ENCODE results near the gene STK32B.

STK32B gene

DNA sequence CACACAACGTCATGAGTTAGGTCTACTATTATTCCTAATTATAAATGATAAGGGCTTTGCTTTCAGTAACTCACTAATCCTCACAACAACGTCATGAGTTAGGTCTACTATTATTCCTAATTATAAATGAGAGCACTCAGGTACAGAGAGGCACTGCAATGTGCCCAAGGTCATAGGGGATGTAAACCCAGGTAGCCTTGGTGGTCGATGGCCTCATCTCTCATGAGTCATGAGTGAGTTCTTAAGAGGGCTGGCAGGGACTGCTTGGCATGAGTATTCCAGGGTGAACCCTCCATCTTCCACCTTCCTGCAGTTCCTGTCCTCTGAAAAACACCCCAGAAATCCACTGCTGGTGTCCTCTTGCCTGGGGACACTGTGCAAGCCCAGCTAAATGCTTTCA is 317.1 kb downstream of the STK32B start:
- Histone ChIP-seq H3K9ac (ENCODE audit: low read depth, low read length, poor library complexity, severe bottlenecking) (no peak overlapping the region), H3K79me2 (ENCODE audit: insufficient read depth, low read length) (no peaks in the 10 kb centered on the region), H3F3A (ENCODE audit: low read depth) (no peaks in the 10 kb centered on the region), H3K36me3 (ENCODE audit: insufficient read depth, low read length) (no peaks in the 10 kb centered on the region), H3K4me1 (ENCODE audit: insufficient read depth, low read length, poor library complexity, severe bottlenecking) (no peaks in the 10 kb centered on the region), H2AFZ (ENCODE audit: low read length) (no peak overlapping the region), H3K4me2 (ENCODE audit: low read depth, low read length, poor library complexity, severe bottlenecking) (no peak overlapping the region), H3K9me2 (replicated peaks; ENCODE audit: low read depth, low read length) (no peaks in the 10 kb centered on the region), H3K4me3 (ENCODE audit: low read length, poor library complexity, severe bottlenecking) (no peak overlapping the region), H4K20me1 (ENCODE audit: insufficient read depth, low read length, poor library complexity, severe bottlenecking) (no peaks in the 10 kb centered on the region), H3K27me3 (ENCODE audit: insufficient read depth, low read length, poor library complexity, severe bottlenecking) (no peaks in the 10 kb centered on the region), H3K9me3 (ENCODE audit: insufficient read depth, low read depth, low read length) (peaks cover under 1% of the 10 kb centered on the region; the same call in 1 of the 2 replicates)
- TF ChIP-seq EZH2phosphoT487 (IDR thresholded peaks at IDR 0.05; ENCODE audit: borderline replicate concordance) = no peak
- TF ChIP-seq CTCF (conservative IDR thresholded peaks at IDR 0.05; ENCODE audit: low read length) = no peak

DNA sequence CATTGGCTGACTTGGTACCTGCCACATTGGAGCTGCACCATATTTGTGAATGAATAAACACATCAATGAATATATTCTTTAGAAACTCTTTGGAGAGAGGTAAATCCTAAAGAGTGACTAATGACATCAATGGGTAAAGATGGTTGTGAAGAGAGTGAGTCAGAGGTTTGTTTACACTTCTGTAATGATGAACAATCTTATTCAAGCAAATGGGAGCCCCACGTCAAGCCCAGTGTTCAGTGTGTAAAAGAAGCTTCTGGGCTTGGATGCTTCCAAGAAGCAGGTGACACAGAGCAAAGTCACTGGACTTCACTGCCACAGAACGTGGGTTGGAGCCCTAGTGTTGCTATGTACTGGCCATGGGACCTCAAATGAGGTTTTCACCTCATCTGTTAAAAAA is 319.0 kb downstream of the STK32B start:
- Histone ChIP-seq H3F3A (ENCODE audit: low read depth) (no peaks in the 10 kb centered on the region), H3K4me1 (ENCODE audit: insufficient read depth, low read length, poor library complexity, severe bottlenecking) (no peaks in the 10 kb centered on the region), H2AFZ (ENCODE audit: low read length) (no peak overlapping the region), H3K79me2 (ENCODE audit: insufficient read depth, low read length) (no peaks in the 10 kb centered on the region), H3K4me3 (ENCODE audit: low read length, poor library complexity, severe bottlenecking) (no peak overlapping the region), H3K4me2 (ENCODE audit: low read depth, low read length, poor library complexity, severe bottlenecking) (no peak overlapping the region), H3K36me3 (ENCODE audit: insufficient read depth, low read length) (no peaks in the 10 kb centered on the region), H3K9ac (ENCODE audit: low read depth, low read length, poor library complexity, severe bottlenecking) (no peak overlapping the region), H3K9me3 (ENCODE audit: insufficient read depth, low read depth, low read length) (peaks cover 3% of the 10 kb centered on the region; the same call in 1 of the 2 replicates), H3K27me3 (ENCODE audit: insufficient read depth, low read length, poor library complexity, severe bottlenecking) (no peaks in the 10 kb centered on the region), H4K20me1 (ENCODE audit: insufficient read depth, low read length, poor library complexity, severe bottlenecking) (no peaks in the 10 kb centered on the region), H3K9me2 (replicated peaks; ENCODE audit: low read depth, low read length) (no peaks in the 10 kb centered on the region)
- no peak for TF ChIP-seq CTCF (conservative IDR thresholded peaks at IDR 0.05; ENCODE audit: low read length)
- TF ChIP-seq EZH2phosphoT487 (IDR thresholded peaks at IDR 0.05; ENCODE audit: borderline replicate concordance) = no peak

DNA sequence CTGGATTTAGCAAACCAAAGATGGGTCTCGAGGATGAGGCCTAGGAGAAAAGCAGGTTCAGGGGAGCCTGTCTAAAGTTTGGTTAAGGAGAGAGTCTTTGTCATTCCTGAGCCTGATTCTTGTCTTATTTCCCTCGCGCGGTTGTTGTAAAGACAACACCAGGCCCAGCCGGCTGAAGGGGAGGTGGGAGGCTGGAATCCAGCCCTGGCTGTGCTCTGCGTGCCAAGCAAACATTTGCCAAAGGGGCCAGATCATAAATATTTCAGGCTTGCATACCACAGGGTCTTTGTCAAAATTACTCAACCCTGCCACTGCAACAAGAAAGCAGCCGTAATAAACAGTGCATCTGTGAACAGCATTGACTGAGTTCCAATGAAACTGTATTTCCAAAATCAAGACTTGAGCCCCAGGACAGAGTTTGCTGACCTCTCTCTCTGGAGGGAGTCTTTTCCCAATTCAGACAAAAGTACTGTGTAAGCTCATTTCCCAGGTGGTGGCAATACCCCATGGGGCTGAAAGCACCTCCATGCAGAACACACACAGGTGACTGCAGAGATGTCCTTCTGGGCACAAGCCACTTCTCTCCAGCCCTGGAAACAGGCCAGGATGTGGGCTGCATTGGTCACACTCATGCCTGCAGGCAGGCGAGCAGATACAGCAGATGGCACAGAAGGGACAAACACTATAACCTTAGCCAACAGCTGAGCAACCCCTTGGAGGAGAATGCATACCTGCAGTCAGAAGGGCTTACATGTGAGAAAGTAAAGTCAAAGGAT is 320.3 kb downstream of the STK32B start:
- no peaks in the 10 kb centered on the region for H3K9me2 ChIP-seq (replicated peaks; ENCODE audit: low read depth, low read length)
- H3K4me1 ChIP-seq (ENCODE audit: insufficient read depth, low read length, poor library complexity, severe bottlenecking) = no peaks in the 10 kb centered on the region
- no peak for TF ChIP-seq CTCF (conservative IDR thresholded peaks at IDR 0.05; ENCODE audit: low read length)
- TF ChIP-seq EZH2phosphoT487 (IDR thresholded peaks at IDR 0.05; ENCODE audit: borderline replicate concordance) = no peak
- H3F3A ChIP-seq (ENCODE audit: low read depth) = no peaks in the 10 kb centered on the region
- H2AFZ ChIP-seq (ENCODE audit: low read length) = no peak overlapping the region
- H3K9ac ChIP-seq (ENCODE audit: low read depth, low read length, poor library complexity, severe bottlenecking) = no peak overlapping the region
- H3K79me2 ChIP-seq (ENCODE audit: insufficient read depth, low read length) = no peaks in the 10 kb centered on the region
- H3K27me3 ChIP-seq (ENCODE audit: insufficient read depth, low read length, poor library complexity, severe bottlenecking) = no peaks in the 10 kb centered on the region
- H3K4me3 ChIP-seq (ENCODE audit: low read length, poor library complexity, severe bottlenecking) = no peak overlapping the region
- no peak overlapping the region for H3K4me2 ChIP-seq (ENCODE audit: low read depth, low read length, poor library complexity, severe bottlenecking)
- no peaks in the 10 kb centered on the region for H4K20me1 ChIP-seq (ENCODE audit: insufficient read depth, low read length, poor library complexity, severe bottlenecking)
- H3K9me3 ChIP-seq (ENCODE audit: insufficient read depth, low read depth, low read length) = peaks cover 3% of the 10 kb centered on the region; the same call in 1 of the 2 replicates
- H3K36me3 ChIP-seq (ENCODE audit: insufficient read depth, low read length) = no peaks in the 10 kb centered on the region

Measured in Loucy (cell line).